Nephron (organoid): ENCODE results near the gene SUMF1.
A peak's percentile ranks its signal among the peaks of the same experiment; 100 is the strongest.

ENCODE experiments used
- H3K27ac Mint-ChIP-seq, 3 experiments: 2 replicates each; pipeline ENCODE4 v1.8.0; 2020; ENCODE audit warnings: mixed read lengths in 3 of 3, mild to moderate bottlenecking in 2 of 3, moderate library complexity in 1 of 3
- H3K27me3 Mint-ChIP-seq: 2 replicates; pipeline ENCODE4 v1.8.0; 2021; ENCODE audit warnings: low read depth, mild to moderate bottlenecking, moderate library complexity, mixed read lengths
- H3K36me3 Mint-ChIP-seq: 2 replicates; pipeline ENCODE4 v1.8.0; 2020; ENCODE audit warnings: low read depth, mixed read lengths
- H3K4me1 Mint-ChIP-seq: 2 replicates; pipeline ENCODE4 v1.8.0; 2020; ENCODE audit warnings: mixed read lengths
- H3K4me3 Mint-ChIP-seq, 3 experiments: 2 replicates each; pipeline ENCODE4 v1.8.0; 2020; ENCODE audit warnings: mild to moderate bottlenecking in 3 of 3, mixed read lengths in 3 of 3, moderate library complexity in 2 of 3
- H3K9me3 Mint-ChIP-seq: 2 replicates; pipeline ENCODE4 v1.8.0; 2020; ENCODE audit warnings: mixed read lengths
- CTCF ChIP-seq, 3 experiments: fragments of 200-600 bp; sonication (generic); IDR thresholded peaks; one replicate each; pipeline ENCODE4 v1.5.0; 2021; ENCODE audit warnings: antibody characterized with exemption in 3 of 3; ENCODE audit not compliant: unreplicated experiment in 3 of 3

The SUMF1 gene

GRCh38 chr3:4376499-4376898, 90.6 kb downstream of the SUMF1 start:
- H3K27ac Mint-ChIP-seq: no peak overlapping the region
- no peak overlapping the region for H3K4me3 Mint-ChIP-seq
- no peaks in the 10 kb centered on the region for H3K27me3 Mint-ChIP-seq
- TF ChIP-seq CTCF (IDR thresholded peaks at IDR 0.05; ENCODE audit: unreplicated experiment in 3 of 3): no peak
- peaks cover 16% of the 10 kb centered on the region for H3K9me3 Mint-ChIP-seq
- peaks cover 63% of the 10 kb centered on the region for H3K36me3 Mint-ChIP-seq
- no peaks in the 10 kb centered on the region for H3K4me1 Mint-ChIP-seq

GRCh38 chr3:4375911-4376310, 91.2 kb downstream of the SUMF1 start:
- H3K9me3 Mint-ChIP-seq: peaks cover 16% of the 10 kb centered on the region

GRCh38 chr3:4373669-4374068, 93.4 kb downstream of the SUMF1 start:
- peaks cover 63% of the 10 kb centered on the region for H3K36me3 Mint-ChIP-seq
- no peaks in the 10 kb centered on the region for H3K27me3 Mint-ChIP-seq
- no peak for TF ChIP-seq CTCF (IDR thresholded peaks at IDR 0.05; ENCODE audit: unreplicated experiment in 3 of 3)
- no peak overlapping the region for H3K27ac Mint-ChIP-seq
- peaks cover 17% of the 10 kb centered on the region for H3K9me3 Mint-ChIP-seq
- H3K4me3 Mint-ChIP-seq: no peak overlapping the region
- no peaks in the 10 kb centered on the region for H3K4me1 Mint-ChIP-seq

More at GRCh38 chr3:4375911-4376310, 91.2 kb downstream of the SUMF1 start:
- H3K4me3 Mint-ChIP-seq: no peak overlapping the region
- peaks cover 69% of the 10 kb centered on the region for H3K36me3 Mint-ChIP-seq
- TF ChIP-seq CTCF (IDR thresholded peaks at IDR 0.05; ENCODE audit: unreplicated experiment in 3 of 3): no peak
- no peak overlapping the region for H3K27ac Mint-ChIP-seq
- no peaks in the 10 kb centered on the region for H3K27me3 Mint-ChIP-seq
- no peaks in the 10 kb centered on the region for H3K4me1 Mint-ChIP-seq

- Mint-ChIP-seq H3K4me3 (no peak overlapping the region), H3K4me1 (peaks cover 4% of the 10 kb centered on the region)
- TF ChIP-seq CTCF (IDR thresholded peaks at IDR 0.05; ENCODE audit: unreplicated experiment in 3 of 3): no peak
These were observed 104.5 kb downstream of the SUMF1 start for GRCh38 chr3:4362523-4362922.

GRCh38 chr3:4360817-4361216, 106.3 kb downstream of the SUMF1 start:
- Mint-ChIP-seq H3K4me1 (peaks cover 18% of the 10 kb centered on the region), H3K4me3 (no peak overlapping the region), H3K27me3 (no peaks in the 10 kb centered on the region), H3K9me3 (no peaks in the 10 kb centered on the region), H3K36me3 (peaks cover 19% of the 10 kb centered on the region), H3K27ac (no peak overlapping the region)
- no peak for TF ChIP-seq CTCF (IDR thresholded peaks at IDR 0.05; ENCODE audit: unreplicated experiment in 3 of 3)

More at GRCh38 chr3:4362523-4362922, 104.5 kb downstream of the SUMF1 start:
- Mint-ChIP-seq H3K27me3 (no peaks in the 10 kb centered on the region), H3K27ac (no peak overlapping the region), H3K9me3 (no peaks in the 10 kb centered on the region), H3K36me3 (peaks cover 27% of the 10 kb centered on the region)

- no peak for TF ChIP-seq CTCF (IDR thresholded peaks at IDR 0.05; ENCODE audit: unreplicated experiment in 3 of 3)
- Mint-ChIP-seq H3K4me1 (peaks cover 24% of the 10 kb centered on the region), H3K27ac (peak overlapping the region in 1 of 3 experiments; percentile 38), H3K9me3 (no peaks in the 10 kb centered on the region), H3K27me3 (no peaks in the 10 kb centered on the region), H3K36me3 (peaks cover 19% of the 10 kb centered on the region), H3K4me3 (no peak overlapping the region)
These were observed 107.1 kb downstream of the SUMF1 start for GRCh38 chr3:4359805-4360502.
